Left ventricle myocardium inferior (tissue), 1 donor: ENCODE data around the gene THAP3. TPM values are rescaled to one million over a fixed set of nuclear protein-coding genes. Genes with fewer than 3 reads are reported as not detected.
A peak's percentile ranks its signal among the peaks of the same experiment; 100 is the strongest.

Experiments used
- DNase-seq: peaks from one replicate; pipeline ENCODE4 v3.0.0-alpha.2; 2020
- H3K27ac ChIP-seq: fragments of 200-600 bp; replicated peaks from 2 replicates; pipeline ENCODE4 v1.8.0; 2021
- H3K27me3 ChIP-seq: fragments of 200-600 bp; 2 replicates; pipeline ENCODE4 v1.8.0; 2021; ENCODE audit warnings: low read depth
- H3K36me3 ChIP-seq: fragments of 200-600 bp; 2 replicates; pipeline ENCODE4 v1.8.0; 2021
- H3K4me1 ChIP-seq: fragments of 200-600 bp; 2 replicates; pipeline ENCODE4 v1.8.0; 2021
- H3K4me3 ChIP-seq: fragments of 200-600 bp; 2 replicates; pipeline ENCODE4 v1.8.0; 2021; ENCODE audit warnings: mild to moderate bottlenecking, moderate library complexity
- H3K9me3 ChIP-seq: fragments of 200-600 bp; replicated peaks from 2 replicates; pipeline ENCODE4 v1.8.0; 2021
- intact Hi-C: fragments of 100-400 bp; cut with micrococcal nuclease; formaldehyde crosslinking; loops from one replicate; pipeline ENCODE4 v1.11.0; 2022
- total RNA-seq: library from RNA; stranded (reverse); fragmentation: NEBNext Ultra II Directional; extraction: Animal tissue kit (Norgen Biotek cat#: 25700); gene quantifications from one replicate; pipeline ENCODE4 v1.2.1, GENCODE V29; 2021
- TF ChIP-seq, protein P1 (sequence below): fragments of 200-600 bp; IDR thresholded peaks from 2 replicates; pipeline ENCODE4 v1.8.0; 2021; ENCODE audit warnings: antibody characterized with exemption, mild to moderate bottlenecking, borderline replicate concordance
- donor health status: DM: no; HTN: yes; CAD: no; lungs with severe emphysema.

Gene THAP3
- total RNA-seq, 1 donor from 2014 or later = 14.9 TPM

DNA sequence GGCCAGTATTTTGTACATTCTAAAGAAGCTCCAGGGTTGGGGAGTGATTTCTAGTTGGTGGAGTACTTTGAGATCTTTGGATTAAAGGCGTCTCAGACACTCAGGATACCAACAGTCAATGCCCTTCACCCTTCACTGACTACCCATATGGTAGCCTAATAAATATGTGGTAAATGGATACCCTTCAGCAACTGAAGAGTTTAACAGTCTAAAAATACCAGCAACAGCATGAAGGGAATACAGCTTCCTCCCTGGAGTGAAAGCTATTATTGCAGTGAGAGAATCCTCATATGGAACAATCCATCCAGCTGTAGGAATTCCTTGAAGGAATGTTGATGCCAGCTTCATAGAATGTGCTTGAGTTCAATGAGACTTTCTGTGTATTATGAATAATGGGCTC lies 50.1 kb downstream of the THAP3 start:
- Histone ChIP-seq H3K27me3 (no peaks in the 10 kb centered on the region), H3K36me3 (peaks cover 55% of the 10 kb centered on the region), H3K9me3 (no peaks in the 10 kb centered on the region), H3K27ac (peak overlapping the region; percentile 80), H3K4me1 (peaks cover 42% of the 10 kb centered on the region), H3K4me3 (no peak overlapping the region)
- DNase-seq = no peak
- intact Hi-C loops = no loop called here
- TF ChIP-seq, protein P1, sequence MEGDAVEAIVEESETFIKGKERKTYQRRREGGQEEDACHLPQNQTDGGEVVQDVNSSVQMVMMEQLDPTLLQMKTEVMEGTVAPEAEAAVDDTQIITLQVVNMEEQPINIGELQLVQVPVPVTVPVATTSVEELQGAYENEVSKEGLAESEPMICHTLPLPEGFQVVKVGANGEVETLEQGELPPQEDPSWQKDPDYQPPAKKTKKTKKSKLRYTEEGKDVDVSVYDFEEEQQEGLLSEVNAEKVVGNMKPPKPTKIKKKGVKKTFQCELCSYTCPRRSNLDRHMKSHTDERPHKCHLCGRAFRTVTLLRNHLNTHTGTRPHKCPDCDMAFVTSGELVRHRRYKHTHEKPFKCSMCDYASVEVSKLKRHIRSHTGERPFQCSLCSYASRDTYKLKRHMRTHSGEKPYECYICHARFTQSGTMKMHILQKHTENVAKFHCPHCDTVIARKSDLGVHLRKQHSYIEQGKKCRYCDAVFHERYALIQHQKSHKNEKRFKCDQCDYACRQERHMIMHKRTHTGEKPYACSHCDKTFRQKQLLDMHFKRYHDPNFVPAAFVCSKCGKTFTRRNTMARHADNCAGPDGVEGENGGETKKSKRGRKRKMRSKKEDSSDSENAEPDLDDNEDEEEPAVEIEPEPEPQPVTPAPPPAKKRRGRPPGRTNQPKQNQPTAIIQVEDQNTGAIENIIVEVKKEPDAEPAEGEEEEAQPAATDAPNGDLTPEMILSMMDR = no peak

DNA sequence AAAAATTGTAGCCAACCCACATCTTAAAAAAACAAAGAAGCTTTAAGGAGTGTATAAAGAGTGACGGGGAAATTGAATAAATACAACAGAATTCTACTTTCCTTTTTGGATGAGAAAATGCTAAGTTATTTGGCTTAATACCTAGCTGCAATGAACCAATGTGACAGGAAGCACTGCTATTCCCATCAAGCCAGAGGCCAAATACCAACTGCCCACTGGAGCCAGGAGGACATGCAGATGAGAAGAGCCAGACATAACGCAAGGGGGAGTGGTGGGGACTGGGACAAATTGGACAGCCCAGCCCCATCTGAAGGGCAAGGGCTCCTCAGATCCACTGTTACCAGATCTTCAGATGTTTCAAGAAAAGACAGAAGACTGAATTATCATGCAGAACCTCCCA lies 51.3 kb downstream of the THAP3 start:
- intact Hi-C loops = no loop called here
- Histone ChIP-seq H3K9me3 (no peaks in the 10 kb centered on the region), H3K27me3 (no peaks in the 10 kb centered on the region), H3K36me3 (peaks cover 64% of the 10 kb centered on the region), H3K4me1 (peaks cover 42% of the 10 kb centered on the region), H3K4me3 (no peak overlapping the region), H3K27ac (peak overlapping the region; percentile 37)
- TF ChIP-seq, protein P1 = no peak
- DNase-seq = no peak

Other genes starting within 250 kb of the THAP3 start
- 8.6 TPM for gene ACOT7, start 231.1 kb upstream of the THAP3 start, total RNA-seq
- gene HES2, start 204.9 kb upstream of the THAP3 start, total RNA-seq = not detected
- gene ESPN, start 200.1 kb upstream of the THAP3 start, total RNA-seq = 0.41 TPM
- 12.6 TPM for gene TNFRSF25, start 158.7 kb upstream of the THAP3 start, total RNA-seq
- 16.2 TPM for gene PLEKHG5, start 133.2 kb upstream of the THAP3 start, total RNA-seq
- 13.4 TPM for gene NOL9, start 70.4 kb upstream of the THAP3 start, total RNA-seq
- not detected for gene TAS1R1, start 69.6 kb upstream of the THAP3 start, total RNA-seq
- 12.9 TPM for gene ZBTB48, start 44.9 kb upstream of the THAP3 start, total RNA-seq
- 83.7 TPM for gene KLHL21, start 22.0 kb upstream of the THAP3 start, total RNA-seq
- 6.8 TPM for gene PHF13, start 11.1 kb upstream of the THAP3 start, total RNA-seq
- gene DNAJC11, start 76.9 kb downstream of the THAP3 start, total RNA-seq = 73.6 TPM
- 160 TPM for gene CAMTA1, start 160.6 kb downstream of the THAP3 start, total RNA-seq